SK-N-SH treated with all-trans-retinoic acid at 6 μM for 48 hours (cell line): ENCODE results near the gene DNPH1.

Experiments used
- ATAC-seq: fragments of 200-7000 bp; cut with Tn5 transposase; 3 replicates; pipeline ENCODE4 v1.9.1; 2020; ENCODE audit warnings: mild to moderate bottlenecking, moderate library complexity
- BACH2 ChIP-seq: fragments of 250-450 bp; sonication (Bioruptor Pico); IDR thresholded peaks from 2 replicates; pipeline ENCODE4 v1.9.0; 2021; ENCODE audit warnings: mild to moderate bottlenecking, borderline replicate concordance
- CREB5 ChIP-seq: fragments of 250-450 bp; sonication (Bioruptor Pico); IDR thresholded peaks from 2 replicates; pipeline ENCODE4 v1.5.1; 2020; ENCODE audit warnings: low read depth, mild to moderate bottlenecking, moderate library complexity
- CSDC2 ChIP-seq: fragments of 250-450 bp; sonication (Bioruptor Pico); IDR thresholded peaks from 2 replicates; pipeline ENCODE4 v1.5.0; 2020; ENCODE audit warnings: mild to moderate bottlenecking, moderate library complexity
- CSRNP3 ChIP-seq: fragments of 250-450 bp; sonication (Bioruptor Pico); IDR thresholded peaks from 2 replicates; pipeline ENCODE4 v1.5.1; 2021; ENCODE audit warnings: mild to moderate bottlenecking, moderate library complexity
- ESRRG ChIP-seq: fragments of 250-450 bp; sonication (Bioruptor Pico); IDR thresholded peaks from 2 replicates; pipeline ENCODE4 v1.6.1; 2021; ENCODE audit warnings: mild to moderate bottlenecking
- ISL1 ChIP-seq: fragments of 250-450 bp; sonication (Bioruptor Pico); IDR thresholded peaks from 2 replicates; pipeline ENCODE4 v2.1.2; 2022; ENCODE audit warnings: mild to moderate bottlenecking, moderate library complexity
- PATZ1 ChIP-seq: fragments of 250-450 bp; sonication (Bioruptor Pico); IDR thresholded peaks from 2 replicates; pipeline ENCODE4 v1.8.0; 2020; ENCODE audit warnings: mild to moderate bottlenecking, moderate library complexity, borderline replicate concordance
- TOX ChIP-seq: fragments of 250-450 bp; sonication (Bioruptor Pico); IDR thresholded peaks from 2 replicates; pipeline ENCODE4 v1.8.0; 2021; ENCODE audit warnings: mild to moderate bottlenecking, moderate library complexity, borderline replicate concordance
- TSHZ2 ChIP-seq: fragments of 250-450 bp; sonication (Bioruptor Pico); IDR thresholded peaks from 2 replicates; pipeline ENCODE4 v1.5.0; 2020; ENCODE audit warnings: mild to moderate bottlenecking, moderate library complexity
- ZFP30 ChIP-seq: fragments of 450-650 bp; formaldehyde crosslinking; IDR thresholded peaks from 2 replicates; pipeline ENCODE4 v1.5.0; 2022; ENCODE audit warnings: mild to moderate bottlenecking, moderate library complexity
- ZNF565 ChIP-seq: fragments of 450-650 bp; formaldehyde crosslinking; conservative IDR thresholded peaks from 2 replicates; pipeline ENCODE4 v1.5.0; 2020; ENCODE audit warnings: low read depth, mild to moderate bottlenecking, moderate library complexity

DNPH1 gene

GRCh38 chr6:43176423-43176786 lies 52.9 kb downstream of the DNPH1 start:
- TF ChIP-seq TSHZ2 (CRISPR knock-in tag) (no peak), ZNF565 (CRISPR knock-in tag) (no peak), ESRRG (CRISPR knock-in tag) (no peak)
- ATAC-seq: no peak

- TF ChIP-seq BACH2 (CRISPR knock-in tag): no peak
- no peak for TF ChIP-seq ZFP30 (CRISPR knock-in tag)
- TF ChIP-seq TOX (CRISPR knock-in tag): no peak
- no peak for TF ChIP-seq ZNF565 (CRISPR knock-in tag)
- no peak for TF ChIP-seq ISL1
- no peak for TF ChIP-seq PATZ1 (CRISPR knock-in tag)
- TF ChIP-seq CSDC2: no peak
- no peak for TF ChIP-seq CREB5 (CRISPR knock-in tag)
- TF ChIP-seq CSRNP3: no peak
- TF ChIP-seq TSHZ2 (CRISPR knock-in tag): no peak
- ATAC-seq: no peak
Measured at GRCh38 chr6:43175676-43176422, 53.4 kb downstream of the DNPH1 start.
